SHP77 treated with DMSO at 0.1 percent for 48 hours (cell line): ENCODE measurements around the gene BSPH1.
"Not testable (repeated sequence)": the region's sequence is repeated elsewhere in the genome, so short reads cannot be mapped to it uniquely, and the experiment has no call there.

Experiments used
- DNase-seq: peaks from one replicate; lab custom pipeline; 2025; lab: John Stamatoyannopoulos, UW

BSPH1 gene

GRCh38 chr19:47992070-47992469 is at the start of gene BSPH1:
TSS of gene BSPH1 (minus strand) at chr19:47992170. CDS start at chr19:47992081, 89 bp downstream.
- DNase-seq: no peak

- no peak for DNase-seq
Observed at GRCh38 chr19:48036765-48037164, 44.8 kb upstream of the BSPH1 start.

- DNase-seq: no peak
Observed at GRCh38 chr19:48033604-48034003, 41.6 kb upstream of the BSPH1 start.

- DNase-seq: no peak
Observed at GRCh38 chr19:48030073-48030472, 38.1 kb upstream of the BSPH1 start.

- DNase-seq: no peak
Observed at GRCh38 chr19:48029431-48029830, 37.5 kb upstream of the BSPH1 start.

- no peak for DNase-seq
Observed at GRCh38 chr19:48025480-48025879, 33.5 kb upstream of the BSPH1 start.

- DNase-seq: no peak
Observed at GRCh38 chr19:48023518-48023917, 31.5 kb upstream of the BSPH1 start.

GRCh38 chr19:48023011-48023410 is 31.0 kb upstream of the BSPH1 start:
- DNase-seq: no peak

- DNase-seq: no peak
Observed at GRCh38 chr19:48020686-48021085, 28.7 kb upstream of the BSPH1 start.

- no peak for DNase-seq
Observed at GRCh38 chr19:48010932-48011758, 19.2 kb upstream of the BSPH1 start.

GRCh38 chr19:48006762-48007161 is 14.8 kb upstream of the BSPH1 start:
- DNase-seq: no peak

- DNase-seq: no peak
Observed at GRCh38 chr19:48004236-48004635, 12.3 kb upstream of the BSPH1 start.

GRCh38 chr19:48000846-48001245 is 8.9 kb upstream of the BSPH1 start:
- DNase-seq: no peak

- no peak for DNase-seq
Observed at GRCh38 chr19:47998800-47999199, 6.8 kb upstream of the BSPH1 start.

- DNase-seq: no peak
Observed at GRCh38 chr19:47996230-47996727, 4.3 kb upstream of the BSPH1 start.

GRCh38 chr19:47994209-47994802 is 2.3 kb upstream of the BSPH1 start, which contains the start of gene ELSPBP1:
TSS of gene ELSPBP1 (plus strand) at chr19:47994632. CDS start at chr19:48008668, 14,036 bp downstream.
- DNase-seq: no peak

- no peak for DNase-seq
Observed at GRCh38 chr19:47991191-47991808, 670 bp downstream of the BSPH1 start.

- DNase-seq: no peak
Observed at GRCh38 chr19:47973529-47973928, 18.4 kb downstream of the BSPH1 start.

GRCh38 chr19:47955936-47956335 is 36.0 kb downstream of the BSPH1 start:
- DNase-seq: not testable (repeated sequence)

GRCh38 chr19:47952132-47952531 is 39.8 kb downstream of the BSPH1 start:
- not testable (repeated sequence) for DNase-seq

GRCh38 chr19:47949852-47950521 is 42.0 kb downstream of the BSPH1 start:
- DNase-seq: not testable (repeated sequence)

GRCh38 chr19:47928581-47928980 is 63.4 kb downstream of the BSPH1 start:
- not testable (repeated sequence) for DNase-seq
